GM19324 (cell line): Measurements from ENCODE around the gene GRID1.

Experiments
- ATAC-seq: cut with Tn5 transposase; IDR thresholded peaks from one replicate; pipeline ENCODE4 v1.9.1; 2021; ENCODE audit warnings: mild to moderate bottlenecking, moderate library complexity; ENCODE audit not compliant: unreplicated experiment, low FRiP score

GRID1 gene

GRCh38 chr10:86316990-86317389 is 49.6 kb downstream of the GRID1 start:
- ATAC-seq, result no peak

- no peak for ATAC-seq
Observed at GRCh38 chr10:86316274-86316835, 50.2 kb downstream of the GRID1 start.

- no peak for ATAC-seq
Observed at GRCh38 chr10:86315549-86315942, 51.0 kb downstream of the GRID1 start.

- ATAC-seq, result no peak
Observed at GRCh38 chr10:86314616-86315548, 51.7 kb downstream of the GRID1 start.

GRCh38 chr10:86313621-86314041 is 53.0 kb downstream of the GRID1 start:
- no peak for ATAC-seq

GRCh38 chr10:86312701-86313270 is 53.8 kb downstream of the GRID1 start:
- ATAC-seq, result no peak

GRCh38 chr10:86311906-86312305 is 54.7 kb downstream of the GRID1 start:
- ATAC-seq, result no peak

GRCh38 chr10:86311190-86311589 is 55.4 kb downstream of the GRID1 start:
- ATAC-seq, result no peak

GRCh38 chr10:86310702-86311101 is 55.9 kb downstream of the GRID1 start:
- ATAC-seq, result no peak

- ATAC-seq, result no peak
Observed at GRCh38 chr10:86310291-86310690, 56.3 kb downstream of the GRID1 start.

- no peak for ATAC-seq
Observed at GRCh38 chr10:86308056-86308455, 58.5 kb downstream of the GRID1 start.

- ATAC-seq, result no peak
Observed at GRCh38 chr10:86306628-86307278, 59.8 kb downstream of the GRID1 start.

- no peak for ATAC-seq
Observed at GRCh38 chr10:86305521-86305920, 61.1 kb downstream of the GRID1 start.

- ATAC-seq, result no peak
Observed at GRCh38 chr10:86304436-86304835, 62.2 kb downstream of the GRID1 start.

GRCh38 chr10:86303626-86304025 is 63.0 kb downstream of the GRID1 start:
- ATAC-seq, result no peak

- ATAC-seq, result no peak
Observed at GRCh38 chr10:86301971-86302370, 64.6 kb downstream of the GRID1 start.

GRCh38 chr10:86300931-86301830 is 65.4 kb downstream of the GRID1 start:
- no peak for ATAC-seq

GRCh38 chr10:86300399-86300925 is 66.1 kb downstream of the GRID1 start:
- no peak for ATAC-seq

GRCh38 chr10:86299562-86299961 is 67.0 kb downstream of the GRID1 start:
- ATAC-seq, result no peak

GRCh38 chr10:86298501-86299001 is 68.0 kb downstream of the GRID1 start:
- no peak for ATAC-seq
